WTC11 (cell line): ENCODE measurements around the gene FAM217A. TPM values are rescaled to one million over a fixed set of nuclear protein-coding genes. Genes with fewer than 3 reads are reported as not detected.
A peak's percentile ranks its signal among the peaks of the same experiment; 100 is the strongest.

Source experiments
- ATAC-seq: fragments of 200-7000 bp; cut with Tn5 transposase; 2 replicates; pipeline ENCODE4 v1.10.0; 2021; ENCODE audit warnings: mild to moderate bottlenecking, moderate library complexity
- CTCF ChIA-PET: fragments of 300-600 bp; sonication (Branson Sonifier 250); formaldehyde crosslinking; loops from one replicate; lab custom pipeline; 2021; ENCODE audit warnings: antibody characterized with exemption; lab: Charles Lee
- POLR2A ChIA-PET: fragments of 350-600 bp; sonication (Branson Sonifier 250); formaldehyde crosslinking; loops from one replicate; lab custom pipeline; 2021; ENCODE audit warnings: antibody characterized with exemption; lab: Charles Lee
- DNase-seq: peaks from one replicate; pipeline ENCODE4 v3.0.0; 2021; ENCODE audit warnings: low spot score
- H3K27ac Mint-ChIP-seq: 2 replicates; pipeline ENCODE4 v1.8.0; 2021; ENCODE audit warnings: mixed read lengths
- H3K27me3 Mint-ChIP-seq: 2 replicates; pipeline ENCODE4 v1.8.0; 2021; ENCODE audit warnings: low read depth, mild to moderate bottlenecking, moderate library complexity, mixed read lengths
- H3K36me3 Mint-ChIP-seq: 2 replicates; pipeline ENCODE4 v1.8.0; 2021; ENCODE audit warnings: mixed read lengths
- H3K4me1 Mint-ChIP-seq: 2 replicates; pipeline ENCODE4 v1.8.0; 2022; ENCODE audit warnings: mixed read lengths
- H3K4me3 Mint-ChIP-seq: 2 replicates; pipeline ENCODE4 v1.8.0; 2021; ENCODE audit warnings: mild to moderate bottlenecking, moderate library complexity, mixed read lengths
- H3K9me3 Mint-ChIP-seq: 2 replicates; pipeline ENCODE4 v1.8.0; 2021; ENCODE audit warnings: mixed read lengths
- CREB1 ChIP-seq: sonication (generic); formaldehyde crosslinking; IDR thresholded peaks from 2 replicates; pipeline ENCODE4 v1.8.0; 2023; ENCODE audit warnings: mild to moderate bottlenecking, missing genetic modification reagents
- ELF4 ChIP-seq: sonication (generic); formaldehyde crosslinking; IDR thresholded peaks from 2 replicates; pipeline ENCODE4 v1.8.1; 2022; ENCODE audit warnings: low read depth, mild to moderate bottlenecking, moderate library complexity, missing genetic modification reagents
- FOXJ3 ChIP-seq: sonication (generic); formaldehyde crosslinking; IDR thresholded peaks from 2 replicates; pipeline ENCODE4 v1.9.0; 2021; ENCODE audit warnings: missing genetic modification reagents, mild to moderate bottlenecking, borderline replicate concordance
- FOXK1 ChIP-seq: sonication (generic); formaldehyde crosslinking; IDR thresholded peaks from 2 replicates; pipeline ENCODE4 v1.8.0; 2022; ENCODE audit warnings: mild to moderate bottlenecking, moderate library complexity, missing genetic modification reagents
- FOXP1 ChIP-seq: sonication (generic); formaldehyde crosslinking; IDR thresholded peaks from 2 replicates; pipeline ENCODE4 v1.8.0; 2022; ENCODE audit warnings: missing genetic modification reagents, mild to moderate bottlenecking, moderate library complexity, borderline replicate concordance
- GABPB1 ChIP-seq: sonication (generic); formaldehyde crosslinking; IDR thresholded peaks from 2 replicates; pipeline ENCODE4 v1.8.1; 2023; ENCODE audit warnings: mild to moderate bottlenecking, missing genetic modification reagents
- JAZF1 ChIP-seq: fragments of 250-450 bp; sonication (Bioruptor Pico); IDR thresholded peaks from 2 replicates; pipeline ENCODE4 v1.9.0; 2021; ENCODE audit warnings: moderate library complexity, mild to moderate bottlenecking, inconsistent platforms
- NFATC4 ChIP-seq: fragments of 250-450 bp; sonication (Bioruptor Pico); IDR thresholded peaks from 2 replicates; pipeline ENCODE4 v1.9.0; 2021; ENCODE audit warnings: mild to moderate bottlenecking
- NR3C1 ChIP-seq: sonication (generic); formaldehyde crosslinking; conservative IDR thresholded peaks from 2 replicates; pipeline ENCODE4 v1.8.1; 2023; ENCODE audit warnings: low read depth, mild to moderate bottlenecking, missing genetic modification reagents
- OVOL2 ChIP-seq: fragments of 250-450 bp; sonication (Bioruptor Pico); IDR thresholded peaks from 2 replicates; pipeline ENCODE4 v1.9.0; 2021; ENCODE audit warnings: mild to moderate bottlenecking, borderline replicate concordance
- PRDM15 ChIP-seq: sonication (generic); formaldehyde crosslinking; IDR thresholded peaks from 2 replicates; pipeline ENCODE4 v1.8.0; 2022; ENCODE audit warnings: missing genetic modification reagents
- SMAD4 ChIP-seq: sonication (generic); formaldehyde crosslinking; IDR thresholded peaks from 2 replicates; pipeline ENCODE4 v1.8.0; 2022; ENCODE audit warnings: mild to moderate bottlenecking, missing genetic modification reagents
- TEAD1 ChIP-seq: sonication (generic); formaldehyde crosslinking; IDR thresholded peaks from 2 replicates; pipeline ENCODE4 v1.8.0; 2022; ENCODE audit warnings: mild to moderate bottlenecking, missing genetic modification reagents
- ZNF121 ChIP-seq: sonication (generic); formaldehyde crosslinking; IDR thresholded peaks from 2 replicates; pipeline ENCODE4 v1.8.0; 2023; ENCODE audit warnings: missing genetic modification reagents
- ZNF263 ChIP-seq: sonication (generic); formaldehyde crosslinking; IDR thresholded peaks from 2 replicates; pipeline ENCODE4 v1.8.1; 2022; ENCODE audit warnings: low read depth, mild to moderate bottlenecking, moderate library complexity, missing genetic modification reagents
- ZNF423 ChIP-seq: fragments of 250-450 bp; sonication (Bioruptor Pico); IDR thresholded peaks from 2 replicates; pipeline ENCODE4 v2.1.2; 2022; ENCODE audit warnings: mild to moderate bottlenecking, moderate library complexity
- total RNA-seq: library from RNA; stranded (reverse); gene quantifications from 3 replicates; pipeline ENCODE4 v1.2.3, GENCODE V29; 2021
- TF ChIP-seq, protein P1 (sequence below): fragments of 250-450 bp; sonication (Bioruptor Pico); IDR thresholded peaks from 2 replicates; pipeline ENCODE4 v1.9.0; 2021; ENCODE audit warnings: mild to moderate bottlenecking
- TF ChIP-seq, protein P2 (sequence below): sonication (generic); formaldehyde crosslinking; IDR thresholded peaks from 2 replicates; pipeline ENCODE4 v1.8.1; 2022; ENCODE audit warnings: mild to moderate bottlenecking, missing genetic modification reagents, moderate library complexity, borderline replicate concordance
- TF ChIP-seq, protein P3 (sequence below): sonication (generic); formaldehyde crosslinking; IDR thresholded peaks from 2 replicates; pipeline ENCODE4 v1.8.0; 2022; ENCODE audit warnings: mild to moderate bottlenecking, missing genetic modification reagents
- TF ChIP-seq, protein P4 (sequence below): sonication (generic); formaldehyde crosslinking; IDR thresholded peaks from 2 replicates; pipeline ENCODE4 v1.8.1; 2023; ENCODE audit warnings: mild to moderate bottlenecking, missing genetic modification reagents, moderate library complexity

FAM217A gene
- total RNA-seq, 1 experiment from 2014 or later: not detected

DNA sequence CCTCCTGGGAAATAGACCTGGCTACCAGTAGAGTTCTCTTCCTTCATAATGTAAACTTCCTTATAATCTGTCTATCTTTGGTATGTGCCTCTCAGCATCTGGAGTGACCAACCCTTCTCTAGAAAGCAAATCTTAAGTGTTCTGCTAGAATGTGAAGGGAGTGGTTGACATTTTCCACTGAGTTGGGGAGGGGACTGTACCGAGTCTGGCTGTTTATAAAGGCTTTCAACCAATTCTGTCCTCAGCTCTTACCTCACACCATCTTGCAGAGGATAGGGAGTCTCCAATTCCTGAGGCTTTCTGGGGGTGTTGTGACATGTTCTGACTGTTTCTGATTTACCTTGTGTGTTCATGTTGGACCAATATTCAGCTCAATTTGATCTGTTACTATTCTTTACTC, 39.6 kb downstream of the FAM217A start (continued):
- no peak for TF ChIP-seq CREB1 (CRISPR knock-in tag)

- POLR2A ChIA-PET: interaction anchor here (1.3 kb wide), 1 partner anchor 15 kb away, joined by 3 read pairs; no protein-coding TSS in a partner anchor
- Mint-ChIP-seq H3K4me1 (no peaks in the 10 kb centered on the region), H3K27ac (0 out of 2 replicates have a peak overlapping the region, but pooled peaks have one; percentile 14), H3K27me3 (no peaks in the 10 kb centered on the region), H3K9me3 (no peaks in the 10 kb centered on the region), H3K4me3 (no peak overlapping the region), H3K36me3 (peaks cover 70% of the 10 kb centered on the region)
- TF ChIP-seq GABPB1 (CRISPR knock-in tag): 0 out of 2 replicates have a peak, but pooled peaks have one; percentile 9
- TF ChIP-seq, protein P1, sequence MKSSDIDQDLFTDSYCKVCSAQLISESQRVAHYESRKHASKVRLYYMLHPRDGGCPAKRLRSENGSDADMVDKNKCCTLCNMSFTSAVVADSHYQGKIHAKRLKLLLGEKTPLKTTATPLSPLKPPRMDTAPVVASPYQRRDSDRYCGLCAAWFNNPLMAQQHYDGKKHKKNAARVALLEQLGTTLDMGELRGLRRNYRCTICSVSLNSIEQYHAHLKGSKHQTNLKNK (CRISPR knock-in tag): no peak
- TF ChIP-seq ZNF121 (CRISPR knock-in tag): peak; percentile 73
- no peak for DNase-seq
- no peak for ATAC-seq
- CTCF ChIA-PET: no interaction called here
Observed at GRCh38 chr6:4036581-4036980, 42.4 kb downstream of the FAM217A start.

DNA sequence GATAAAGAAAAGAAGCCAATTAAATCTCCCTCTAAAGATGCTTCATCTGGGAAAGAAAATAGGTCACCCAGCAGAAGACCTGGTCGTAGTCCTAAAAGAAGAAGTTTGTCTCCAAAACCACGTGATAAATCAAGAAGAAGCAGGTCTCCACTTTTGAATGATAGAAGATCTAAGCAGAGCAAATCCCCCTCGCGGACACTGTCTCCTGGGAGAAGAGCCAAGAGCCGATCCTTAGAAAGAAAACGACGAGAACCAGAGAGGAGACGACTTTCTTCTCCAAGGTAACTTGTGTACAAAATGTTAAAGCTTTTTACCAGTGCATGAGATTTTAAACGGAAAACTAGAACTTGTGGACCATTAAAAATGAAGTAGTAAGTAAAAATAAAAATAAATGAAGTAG, 46.5 kb downstream of the FAM217A start:
- CTCF ChIA-PET: no interaction called here
- ATAC-seq: no peak
- no peak overlapping the region for H3K27ac Mint-ChIP-seq
- H3K36me3 Mint-ChIP-seq: peaks cover 44% of the 10 kb centered on the region
- no peak for TF ChIP-seq PRDM15 (CRISPR knock-in tag)
- no peak for TF ChIP-seq GABPB1 (CRISPR knock-in tag)
- no peak for TF ChIP-seq ZNF423
- no peak for TF ChIP-seq NR3C1 (CRISPR knock-in tag)
- no peak for TF ChIP-seq FOXP1 (CRISPR knock-in tag)
- no peak for TF ChIP-seq NFATC4 (CRISPR knock-in tag)
- POLR2A ChIA-PET: no interaction called here
- H3K4me3 Mint-ChIP-seq: no peak overlapping the region
- H3K4me1 Mint-ChIP-seq: peaks cover 4% of the 10 kb centered on the region; the same call in 1 of the 2 replicates
- DNase-seq: no peak
- no peaks in the 10 kb centered on the region for H3K9me3 Mint-ChIP-seq
- no peaks in the 10 kb centered on the region for H3K27me3 Mint-ChIP-seq

DNA sequence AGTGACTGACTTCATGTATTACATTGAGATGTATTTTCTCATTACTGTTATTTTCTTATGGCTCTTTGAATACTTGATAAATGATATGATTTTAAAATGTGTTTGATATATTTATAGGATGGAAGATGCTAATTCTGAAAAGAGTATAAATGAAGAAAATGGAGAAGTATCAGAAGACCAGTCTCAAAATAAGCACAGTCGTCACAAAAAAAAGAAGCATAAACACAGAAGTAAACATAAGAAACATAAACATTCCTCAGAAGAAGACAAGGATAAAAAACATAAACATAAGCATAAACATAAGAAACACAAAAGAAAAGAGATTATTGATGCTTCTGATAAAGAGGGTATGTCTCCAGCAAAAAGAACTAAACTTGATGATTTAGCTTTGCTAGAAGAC, 47.5 kb downstream of the FAM217A start:
- DNase-seq: no peak
- CTCF ChIA-PET: no interaction called here
- peaks cover 12% of the 10 kb centered on the region for H3K4me1 Mint-ChIP-seq
- H3K27ac Mint-ChIP-seq: peak overlapping the region; percentile 26; the same call in 1 of the 2 replicates
- no peaks in the 10 kb centered on the region for H3K27me3 Mint-ChIP-seq
- H3K4me3 Mint-ChIP-seq: no peak overlapping the region
- peaks cover 35% of the 10 kb centered on the region for H3K36me3 Mint-ChIP-seq
- no peaks in the 10 kb centered on the region for H3K9me3 Mint-ChIP-seq
- ATAC-seq: no peak
- POLR2A ChIA-PET: no interaction called here
- TF ChIP-seq, protein P2, sequence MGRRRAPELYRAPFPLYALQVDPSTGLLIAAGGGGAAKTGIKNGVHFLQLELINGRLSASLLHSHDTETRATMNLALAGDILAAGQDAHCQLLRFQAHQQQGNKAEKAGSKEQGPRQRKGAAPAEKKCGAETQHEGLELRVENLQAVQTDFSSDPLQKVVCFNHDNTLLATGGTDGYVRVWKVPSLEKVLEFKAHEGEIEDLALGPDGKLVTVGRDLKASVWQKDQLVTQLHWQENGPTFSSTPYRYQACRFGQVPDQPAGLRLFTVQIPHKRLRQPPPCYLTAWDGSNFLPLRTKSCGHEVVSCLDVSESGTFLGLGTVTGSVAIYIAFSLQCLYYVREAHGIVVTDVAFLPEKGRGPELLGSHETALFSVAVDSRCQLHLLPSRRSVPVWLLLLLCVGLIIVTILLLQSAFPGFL (CRISPR knock-in tag): no peak
- no peak for TF ChIP-seq NFATC4 (CRISPR knock-in tag)
- no peak for TF ChIP-seq JAZF1 (CRISPR knock-in tag)
- no peak for TF ChIP-seq ZNF263 (CRISPR knock-in tag)
- TF ChIP-seq, protein P3, sequence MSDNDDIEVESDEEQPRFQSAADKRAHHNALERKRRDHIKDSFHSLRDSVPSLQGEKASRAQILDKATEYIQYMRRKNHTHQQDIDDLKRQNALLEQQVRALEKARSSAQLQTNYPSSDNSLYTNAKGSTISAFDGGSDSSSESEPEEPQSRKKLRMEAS (CRISPR knock-in tag): no peak
- TF ChIP-seq TEAD1 (CRISPR knock-in tag): no peak
- no peak for TF ChIP-seq FOXJ3 (CRISPR knock-in tag)
- TF ChIP-seq FOXK1 (CRISPR knock-in tag): no peak
- TF ChIP-seq SMAD4: no peak
- TF ChIP-seq OVOL2 (CRISPR knock-in tag): no peak
- TF ChIP-seq ELF4: no peak
- TF ChIP-seq, protein P4, sequence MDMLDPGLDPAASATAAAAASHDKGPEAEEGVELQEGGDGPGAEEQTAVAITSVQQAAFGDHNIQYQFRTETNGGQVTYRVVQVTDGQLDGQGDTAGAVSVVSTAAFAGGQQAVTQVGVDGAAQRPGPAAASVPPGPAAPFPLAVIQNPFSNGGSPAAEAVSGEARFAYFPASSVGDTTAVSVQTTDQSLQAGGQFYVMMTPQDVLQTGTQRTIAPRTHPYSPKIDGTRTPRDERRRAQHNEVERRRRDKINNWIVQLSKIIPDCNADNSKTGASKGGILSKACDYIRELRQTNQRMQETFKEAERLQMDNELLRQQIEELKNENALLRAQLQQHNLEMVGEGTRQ (CRISPR knock-in tag): no peak
